C4-2B (cell line): ENCODE data around the gene MAPK1IP1L.
"Not testable (repeated sequence)": the region's sequence is repeated elsewhere in the genome, so short reads cannot be mapped to it uniquely, and the experiment has no call there.

Experiments used
- H3K27ac ChIP-seq: fragments of 450-650 bp; 2 replicates; pipeline ENCODE4 v1.5.1; 2017
- ZFX ChIP-seq: fragments of 450-650 bp; IDR thresholded peaks from 2 replicates; pipeline ENCODE4 v1.6.1; 2017
- TF ChIP-seq, protein P1 (sequence below): fragments of 450-650 bp; conservative IDR thresholded peaks from 2 replicates; pipeline ENCODE4 v1.5.1; 2017; ENCODE audit warnings: mild to moderate bottlenecking

MAPK1IP1L gene

DNA sequence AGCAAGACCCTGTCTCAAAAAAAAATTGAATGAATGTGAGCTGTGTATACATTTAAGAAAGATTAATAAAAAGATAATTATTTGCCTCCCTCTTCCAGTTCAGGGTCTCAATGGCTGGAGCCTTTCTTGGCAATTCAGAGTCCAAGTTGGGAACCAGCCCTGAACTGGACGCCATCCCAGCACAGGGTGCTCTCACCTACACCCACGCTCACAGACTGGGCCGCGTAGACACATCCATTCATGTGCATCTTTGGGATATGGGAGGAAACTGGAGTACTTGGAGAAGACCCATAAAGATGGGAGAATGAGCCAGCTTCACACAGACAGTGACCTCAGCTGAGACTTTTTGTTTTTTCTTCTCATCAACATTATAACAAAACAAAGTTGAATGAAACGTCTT lies 6.5 kb downstream of the MAPK1IP1L start:
- TF ChIP-seq, protein P1, sequence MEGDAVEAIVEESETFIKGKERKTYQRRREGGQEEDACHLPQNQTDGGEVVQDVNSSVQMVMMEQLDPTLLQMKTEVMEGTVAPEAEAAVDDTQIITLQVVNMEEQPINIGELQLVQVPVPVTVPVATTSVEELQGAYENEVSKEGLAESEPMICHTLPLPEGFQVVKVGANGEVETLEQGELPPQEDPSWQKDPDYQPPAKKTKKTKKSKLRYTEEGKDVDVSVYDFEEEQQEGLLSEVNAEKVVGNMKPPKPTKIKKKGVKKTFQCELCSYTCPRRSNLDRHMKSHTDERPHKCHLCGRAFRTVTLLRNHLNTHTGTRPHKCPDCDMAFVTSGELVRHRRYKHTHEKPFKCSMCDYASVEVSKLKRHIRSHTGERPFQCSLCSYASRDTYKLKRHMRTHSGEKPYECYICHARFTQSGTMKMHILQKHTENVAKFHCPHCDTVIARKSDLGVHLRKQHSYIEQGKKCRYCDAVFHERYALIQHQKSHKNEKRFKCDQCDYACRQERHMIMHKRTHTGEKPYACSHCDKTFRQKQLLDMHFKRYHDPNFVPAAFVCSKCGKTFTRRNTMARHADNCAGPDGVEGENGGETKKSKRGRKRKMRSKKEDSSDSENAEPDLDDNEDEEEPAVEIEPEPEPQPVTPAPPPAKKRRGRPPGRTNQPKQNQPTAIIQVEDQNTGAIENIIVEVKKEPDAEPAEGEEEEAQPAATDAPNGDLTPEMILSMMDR: no peak

DNA sequence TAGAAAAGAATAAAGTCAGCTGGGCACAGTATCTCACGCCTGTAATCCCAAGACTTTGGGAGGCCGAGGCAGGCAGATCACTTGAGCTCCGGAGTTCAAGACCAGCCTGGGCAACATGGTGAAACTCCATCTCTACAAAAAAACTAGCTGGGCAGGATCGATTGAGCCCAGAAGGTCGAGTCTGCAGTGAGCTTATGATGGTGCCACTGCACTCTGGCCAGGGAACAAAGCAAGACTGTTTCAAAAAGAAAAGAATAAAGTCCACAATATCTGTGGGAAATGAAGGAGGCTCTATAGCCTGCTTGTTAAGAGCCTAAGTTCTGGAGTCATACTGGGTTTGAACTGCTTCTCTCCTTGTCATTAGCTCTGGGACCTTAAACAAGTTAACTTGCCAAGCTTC lies 7.9 kb downstream of the MAPK1IP1L start:
- H3K27ac ChIP-seq: no peak overlapping the region
- TF ChIP-seq, protein P1: no peak
- no peak for TF ChIP-seq ZFX

More for the DNA sequence above, 6.5 kb downstream of the MAPK1IP1L start:
- H3K27ac ChIP-seq: no peak overlapping the region

DNA sequence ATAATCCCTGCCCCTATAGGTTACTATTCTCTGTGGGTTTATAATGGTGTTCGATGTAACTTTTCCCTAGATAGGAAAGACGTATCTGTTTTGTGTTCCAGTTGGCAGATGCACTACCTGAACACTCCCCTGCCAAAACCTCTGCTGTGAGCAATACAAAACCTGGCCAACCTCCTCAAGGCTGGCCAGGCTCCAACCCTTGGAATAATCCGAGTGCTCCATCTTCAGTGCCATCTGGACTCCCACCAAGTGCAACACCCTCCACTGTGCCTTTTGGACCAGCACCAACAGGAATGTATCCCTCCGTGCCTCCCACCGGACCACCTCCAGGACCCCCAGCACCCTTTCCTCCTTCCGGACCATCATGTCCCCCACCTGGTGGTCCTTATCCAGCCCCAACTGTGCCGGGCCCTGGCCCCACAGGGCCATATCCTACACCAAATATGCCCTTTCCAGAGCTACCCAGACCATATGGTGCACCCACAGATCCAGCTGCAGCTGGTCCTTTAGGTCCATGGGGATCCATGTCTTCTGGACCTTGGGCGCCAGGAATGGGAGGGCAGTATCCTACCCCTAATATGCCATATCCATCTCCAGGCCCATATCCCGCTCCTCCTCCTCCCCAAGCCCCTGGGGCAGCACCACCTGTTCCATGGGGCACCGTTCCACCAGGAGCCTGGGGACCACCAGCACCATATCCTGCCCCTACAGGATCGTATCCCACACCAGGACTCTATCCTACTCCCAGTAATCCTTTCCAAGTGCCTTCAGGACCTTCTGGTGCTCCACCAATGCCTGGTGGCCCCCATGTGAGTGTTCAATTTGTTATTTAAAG lies 11.3 kb downstream of the MAPK1IP1L start:
- TF ChIP-seq, protein P1: no peak
- TF ChIP-seq ZFX: no peak

DNA sequence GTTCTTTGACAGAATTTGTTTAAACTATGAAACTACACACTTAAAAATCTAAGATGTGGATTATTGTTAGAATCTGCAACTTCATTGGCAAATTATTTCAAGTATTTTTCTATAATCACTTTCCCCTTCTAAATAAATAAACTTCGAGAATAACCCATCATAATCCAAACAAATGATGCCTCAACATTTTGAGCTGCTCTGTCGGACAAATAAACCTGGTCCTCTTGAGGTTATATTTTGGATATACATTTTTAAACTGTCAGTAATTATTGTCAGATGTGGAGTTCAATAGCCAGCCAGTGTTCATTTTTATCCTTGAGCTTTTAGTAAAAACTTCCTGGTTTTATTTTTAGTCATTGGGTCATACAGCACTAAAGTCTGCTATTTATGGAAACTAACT lies 13.4 kb downstream of the MAPK1IP1L start:
- not testable (repeated sequence) for H3K27ac ChIP-seq

More for the DNA sequence above, 11.3 kb downstream of the MAPK1IP1L start:
- H3K27ac ChIP-seq: peak overlapping the region; percentile 23; the same call in 1 of the 2 replicates

DNA sequence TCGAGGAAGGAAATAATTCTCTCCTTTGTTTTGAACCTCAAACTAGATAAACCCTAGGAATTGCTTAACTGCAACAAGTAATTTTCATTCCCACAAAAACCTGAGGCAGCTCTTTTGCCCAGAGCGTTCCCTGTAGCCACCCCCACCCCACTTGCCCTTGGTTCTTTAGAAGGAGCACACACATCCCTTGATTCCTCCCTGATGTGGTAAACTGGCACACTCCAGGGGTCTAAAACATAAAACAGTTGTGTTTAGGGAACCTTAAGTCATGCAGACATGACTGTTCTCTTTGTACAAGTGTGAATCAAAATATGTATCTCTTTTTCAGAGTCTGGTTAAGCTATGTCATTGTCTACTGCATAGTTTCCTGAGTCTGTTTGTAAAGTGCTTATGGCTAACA lies 14.0 kb downstream of the MAPK1IP1L start:
- no peak overlapping the region for H3K27ac ChIP-seq
- TF ChIP-seq, protein P1: no peak
- no peak for TF ChIP-seq ZFX

DNA sequence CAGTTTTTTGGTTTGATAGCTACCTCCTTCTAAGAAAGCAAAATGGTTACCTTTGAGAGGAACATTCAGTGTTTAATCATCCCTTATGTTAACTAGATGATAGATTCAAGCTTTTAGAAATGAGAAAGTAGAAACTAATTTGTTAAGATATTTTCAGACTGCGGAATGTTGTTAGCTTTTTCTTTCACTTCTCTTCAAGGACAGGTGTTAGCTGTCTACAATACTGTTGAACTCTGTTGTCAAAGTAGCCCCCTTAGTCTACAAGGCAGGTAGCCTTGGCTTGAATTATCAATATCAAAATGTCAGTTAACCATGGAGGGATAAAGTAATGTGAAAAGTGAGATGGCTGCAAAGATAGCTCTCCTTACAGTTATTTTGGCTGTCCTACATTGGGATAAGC lies 14.8 kb downstream of the MAPK1IP1L start:
- no peak overlapping the region for H3K27ac ChIP-seq

DNA sequence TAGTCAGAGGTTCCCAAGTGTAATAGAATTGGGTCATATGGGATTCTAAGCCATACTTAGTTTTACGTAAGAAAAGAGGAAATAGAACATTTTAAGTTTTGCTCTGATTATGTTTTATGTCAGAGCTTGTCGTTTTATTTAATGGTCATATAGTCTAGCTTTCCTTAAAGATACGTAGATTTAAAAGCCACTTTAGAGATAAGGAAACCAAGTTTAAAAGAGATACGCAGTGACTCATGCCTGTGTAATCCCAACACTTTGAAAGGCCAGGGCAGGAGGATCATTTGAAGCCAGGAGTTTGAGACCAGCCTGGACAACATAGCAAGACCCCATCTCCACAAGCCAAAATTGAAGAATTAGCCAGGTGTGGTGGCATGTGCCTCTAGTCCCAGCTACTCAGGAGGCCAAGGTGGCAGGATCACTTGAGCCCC lies 19.5 kb downstream of the MAPK1IP1L start:
- TF ChIP-seq, protein P1: no peak
- no peak for TF ChIP-seq ZFX
- H3K27ac ChIP-seq: no peak overlapping the region

More for the DNA sequence above, 14.8 kb downstream of the MAPK1IP1L start:
- TF ChIP-seq, protein P1: no peak
- TF ChIP-seq ZFX: no peak
